ENCODE results near the gene NFKBIL1. TPM values are rescaled to one million over a fixed set of nuclear protein-coding genes. Genes with fewer than 3 reads are reported as not detected.

The NFKBIL1 gene
- total RNA-seq, 1 experiment from 2014 or later, result 15.1 TPM

DNA sequence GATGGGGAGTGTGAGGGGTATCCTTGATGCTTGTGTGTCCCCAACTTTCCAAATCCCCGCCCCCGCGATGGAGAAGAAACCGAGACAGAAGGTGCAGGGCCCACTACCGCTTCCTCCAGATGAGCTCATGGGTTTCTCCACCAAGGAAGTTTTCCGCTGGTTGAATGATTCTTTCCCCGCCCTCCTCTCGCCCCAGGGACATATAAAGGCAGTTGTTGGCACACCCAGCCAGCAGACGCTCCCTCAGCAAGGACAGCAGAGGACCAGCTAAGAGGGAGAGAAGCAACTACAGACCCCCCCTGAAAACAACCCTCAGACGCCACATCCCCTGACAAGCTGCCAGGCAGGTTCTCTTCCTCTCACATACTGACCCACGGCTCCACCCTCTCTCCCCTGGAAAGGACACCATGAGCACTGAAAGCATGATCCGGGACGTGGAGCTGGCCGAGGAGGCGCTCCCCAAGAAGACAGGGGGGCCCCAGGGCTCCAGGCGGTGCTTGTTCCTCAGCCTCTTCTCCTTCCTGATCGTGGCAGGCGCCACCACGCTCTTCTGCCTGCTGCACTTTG lies 28.0 kb downstream of the NFKBIL1 start, which contains the start of gene TNF:
TSS of gene TNF (plus strand) at position 231 of the 567 bp plus-strand sequence. CDS start at position 408, 177 bp downstream.
- Histone ChIP-seq H4K5ac (ENCODE audit: insufficient read length, low read depth, low read length) (no peak within 1 kb of the TSS), H3T11ph (ENCODE audit: low read length) (no peak within 1 kb of the TSS), H3K27me3 (ENCODE audit: insufficient read depth, low read length) (no peaks in the 10 kb centered on the region), H3K9ac (ENCODE audit: extremely low read depth, insufficient read length, low read length) (no peak within 1 kb of the TSS), H2AK5ac (ENCODE audit: insufficient read length, low read length) (no peak within 1 kb of the TSS), H3K27ac (ENCODE audit: insufficient read length, low read depth, low read length) (no peak within 1 kb of the TSS), H4K91ac (ENCODE audit: insufficient read length, low read depth, low read length) (no peak within 1 kb of the TSS), H2AFZ (ENCODE audit: low read length) (no peak within 1 kb of the TSS), H2BK120ac (ENCODE audit: low read depth, low read length, poor library complexity, severe bottlenecking) (no peak within 1 kb of the TSS), H2BK5ac (ENCODE audit: insufficient read length, low read length) (no peak within 1 kb of the TSS), H2BK12ac (ENCODE audit: insufficient read length, low read depth, low read length) (no peak within 1 kb of the TSS), H3K9me3 (ENCODE audit: control insufficient read depth, low read depth, low read length) (no peaks in the 10 kb centered on the region), H2BK15ac (ENCODE audit: low read depth, low read length) (no peak within 1 kb of the TSS), H3K4me2 (ENCODE audit: insufficient read depth, insufficient read length, low read length) (no peak within 1 kb of the TSS), H3K23ac (ENCODE audit: insufficient read length, low read depth, low read length) (no peak within 1 kb of the TSS), H4K8ac (replicated peaks; ENCODE audit: insufficient read length, low read depth, low read length) (no peak within 1 kb of the TSS), H3K14ac (ENCODE audit: insufficient read depth, low read length) (no peak within 1 kb of the TSS), H3K4me1 (ENCODE audit: insufficient read depth, low read length) (no peaks in the 10 kb centered on the region), H2BK20ac (ENCODE audit: low read depth, low read length, poor library complexity, severe bottlenecking) (no peak within 1 kb of the TSS), H3K79me1 (ENCODE audit: insufficient read depth, low read depth, low read length, poor library complexity, severe bottlenecking) (no peaks in the 10 kb centered on the region), H3K56ac (ENCODE audit: insufficient read length, low read depth, low read length) (no peak within 1 kb of the TSS), H4K20me1 (ENCODE audit: control insufficient read depth, insufficient read depth, insufficient read length) (no peaks in the 10 kb centered on the region), H3K79me2 (ENCODE audit: insufficient read depth, low read length) (no peaks in the 10 kb centered on the region), H3K18ac (ENCODE audit: insufficient read length, low read depth, low read length) (no peak within 1 kb of the TSS), H3K4ac (ENCODE audit: low read depth, low read length) (no peak within 1 kb of the TSS), H3K23me2 (ENCODE audit: insufficient read length, low read depth, low read length, poor library complexity, severe bottlenecking) (peaks cover 3% of the 10 kb centered on the region)
- Mint-ChIP-seq H3K27ac (no peak within 1 kb of the TSS), H3K4me3 (no peak within 1 kb of the TSS; a peak in 1 of 5 replicates), H3K36me3 (ENCODE audit: insufficient read depth in 1 of 3, low read depth in 3 of 3) (no peaks in the 10 kb centered on the region), H3K9me3 (no peaks in the 10 kb centered on the region; a peak in 1 of 5 replicates), H3K4me1 (peaks cover 20 to 26% of the 10 kb centered on the region in 2 experiments), H3K27me3 (ENCODE audit: low read depth) (peaks cover 33% of the 10 kb centered on the region)
- no CpG with 5 or more reads among the region's 19 CpGs for WGBS (ENCODE audit: extremely low coverage, insufficient read length, low lambda C conversion rate)
- TF ChIP-seq, protein P1, sequence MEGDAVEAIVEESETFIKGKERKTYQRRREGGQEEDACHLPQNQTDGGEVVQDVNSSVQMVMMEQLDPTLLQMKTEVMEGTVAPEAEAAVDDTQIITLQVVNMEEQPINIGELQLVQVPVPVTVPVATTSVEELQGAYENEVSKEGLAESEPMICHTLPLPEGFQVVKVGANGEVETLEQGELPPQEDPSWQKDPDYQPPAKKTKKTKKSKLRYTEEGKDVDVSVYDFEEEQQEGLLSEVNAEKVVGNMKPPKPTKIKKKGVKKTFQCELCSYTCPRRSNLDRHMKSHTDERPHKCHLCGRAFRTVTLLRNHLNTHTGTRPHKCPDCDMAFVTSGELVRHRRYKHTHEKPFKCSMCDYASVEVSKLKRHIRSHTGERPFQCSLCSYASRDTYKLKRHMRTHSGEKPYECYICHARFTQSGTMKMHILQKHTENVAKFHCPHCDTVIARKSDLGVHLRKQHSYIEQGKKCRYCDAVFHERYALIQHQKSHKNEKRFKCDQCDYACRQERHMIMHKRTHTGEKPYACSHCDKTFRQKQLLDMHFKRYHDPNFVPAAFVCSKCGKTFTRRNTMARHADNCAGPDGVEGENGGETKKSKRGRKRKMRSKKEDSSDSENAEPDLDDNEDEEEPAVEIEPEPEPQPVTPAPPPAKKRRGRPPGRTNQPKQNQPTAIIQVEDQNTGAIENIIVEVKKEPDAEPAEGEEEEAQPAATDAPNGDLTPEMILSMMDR (conservative IDR thresholded peaks at IDR 0.05), result no peak
- DNase-seq, result no peak

Measured in H9 (cell line).